Measurements from ENCODE around the gene FCN3.
A peak's percentile ranks its signal among the peaks of the same experiment; 100 is the strongest.

DNA sequence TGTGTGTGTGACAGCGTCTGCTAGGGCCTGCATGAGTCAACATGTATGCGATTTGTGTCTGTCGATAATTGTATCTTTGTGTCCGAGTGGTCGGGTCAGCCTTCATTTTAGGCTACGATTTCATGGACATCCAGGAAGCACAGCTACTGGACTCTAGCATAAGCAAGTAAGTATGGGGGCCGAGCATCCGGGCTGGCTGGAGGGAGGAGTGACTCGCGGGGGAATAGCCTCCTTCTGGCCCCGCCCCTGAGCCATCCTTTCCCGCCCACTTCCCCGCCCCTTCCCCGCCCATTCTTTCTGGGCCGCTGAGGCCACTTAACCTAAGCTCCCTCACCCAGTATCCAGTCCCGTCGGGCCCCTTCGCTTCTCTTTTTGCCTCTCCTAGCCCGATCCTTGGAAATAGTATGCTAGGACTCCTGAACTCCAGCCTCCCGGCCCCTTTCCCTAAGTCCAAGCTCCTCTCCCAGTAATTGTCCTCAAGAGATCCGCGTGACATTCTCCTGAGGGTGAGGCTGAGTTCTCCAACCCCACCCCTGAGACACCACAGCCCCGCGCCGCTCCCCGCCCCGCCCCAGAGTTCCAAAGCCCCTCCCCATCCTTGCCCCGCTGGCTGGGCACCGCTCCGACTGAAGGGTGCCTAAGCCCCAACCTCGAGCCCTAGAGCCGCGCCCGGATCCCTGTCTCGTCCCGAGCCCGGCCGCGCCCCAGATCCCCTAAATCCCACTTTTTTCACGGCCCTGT is 9.1 kb downstream of the FCN3 start:
- peak; percentile 57 to 64 for TF ChIP-seq POLR2A (IDR thresholded peaks at IDR 0.05)
- TF ChIP-seq, protein P1, sequence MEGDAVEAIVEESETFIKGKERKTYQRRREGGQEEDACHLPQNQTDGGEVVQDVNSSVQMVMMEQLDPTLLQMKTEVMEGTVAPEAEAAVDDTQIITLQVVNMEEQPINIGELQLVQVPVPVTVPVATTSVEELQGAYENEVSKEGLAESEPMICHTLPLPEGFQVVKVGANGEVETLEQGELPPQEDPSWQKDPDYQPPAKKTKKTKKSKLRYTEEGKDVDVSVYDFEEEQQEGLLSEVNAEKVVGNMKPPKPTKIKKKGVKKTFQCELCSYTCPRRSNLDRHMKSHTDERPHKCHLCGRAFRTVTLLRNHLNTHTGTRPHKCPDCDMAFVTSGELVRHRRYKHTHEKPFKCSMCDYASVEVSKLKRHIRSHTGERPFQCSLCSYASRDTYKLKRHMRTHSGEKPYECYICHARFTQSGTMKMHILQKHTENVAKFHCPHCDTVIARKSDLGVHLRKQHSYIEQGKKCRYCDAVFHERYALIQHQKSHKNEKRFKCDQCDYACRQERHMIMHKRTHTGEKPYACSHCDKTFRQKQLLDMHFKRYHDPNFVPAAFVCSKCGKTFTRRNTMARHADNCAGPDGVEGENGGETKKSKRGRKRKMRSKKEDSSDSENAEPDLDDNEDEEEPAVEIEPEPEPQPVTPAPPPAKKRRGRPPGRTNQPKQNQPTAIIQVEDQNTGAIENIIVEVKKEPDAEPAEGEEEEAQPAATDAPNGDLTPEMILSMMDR (IDR thresholded peaks at IDR 0.05 in 4 of 5, conservative IDR thresholded peaks at IDR 0.05 in 1 of 5): no peak

Data from gastrocnemius medialis (tissue), 4 donors.